ENCODE data around the gene TCAF1. TPM values are rescaled to one million over a fixed set of nuclear protein-coding genes. Genes with fewer than 3 reads are reported as not detected.

Gene TCAF1
- 76.6 and 100 TPM in 2 replicates for total RNA-seq

DNA sequence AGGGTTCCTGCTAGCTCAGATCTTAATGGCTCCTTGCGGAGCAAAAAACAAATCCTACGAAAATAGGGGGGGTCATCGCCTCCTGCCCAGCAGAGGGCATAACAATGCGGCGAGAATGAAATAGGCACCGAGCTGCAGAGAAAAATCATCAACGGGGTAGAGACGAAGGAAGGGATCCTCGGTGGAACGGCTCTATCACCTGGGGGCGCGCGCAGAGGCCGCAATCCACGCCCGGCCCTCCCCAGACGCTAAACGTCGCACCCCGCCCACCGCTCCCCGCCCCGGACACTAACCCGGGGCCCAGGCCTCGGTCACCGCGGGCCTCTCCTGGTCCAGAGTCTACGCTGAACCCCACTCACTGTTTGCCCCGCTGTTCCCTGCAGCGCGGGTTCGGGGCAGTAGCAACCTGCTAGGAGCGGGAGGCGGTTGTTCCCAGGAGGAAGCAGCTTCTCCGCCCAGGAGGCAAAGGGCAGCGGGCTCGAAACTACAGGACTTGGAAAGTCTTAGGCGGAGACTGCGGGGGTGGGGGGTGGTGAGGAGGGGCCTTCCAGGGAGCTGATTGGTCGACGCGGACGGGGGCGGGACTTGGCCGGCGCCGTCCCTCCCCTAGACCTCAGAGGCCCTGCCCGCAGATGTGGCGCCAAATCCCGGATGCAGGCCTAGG lies at the start of gene TCAF1:
TSS of gene TCAF1 (minus strand) at position 509 of the 664 bp plus-strand sequence. CDS start 25,568 bp downstream, outside the sequence.

DNA sequence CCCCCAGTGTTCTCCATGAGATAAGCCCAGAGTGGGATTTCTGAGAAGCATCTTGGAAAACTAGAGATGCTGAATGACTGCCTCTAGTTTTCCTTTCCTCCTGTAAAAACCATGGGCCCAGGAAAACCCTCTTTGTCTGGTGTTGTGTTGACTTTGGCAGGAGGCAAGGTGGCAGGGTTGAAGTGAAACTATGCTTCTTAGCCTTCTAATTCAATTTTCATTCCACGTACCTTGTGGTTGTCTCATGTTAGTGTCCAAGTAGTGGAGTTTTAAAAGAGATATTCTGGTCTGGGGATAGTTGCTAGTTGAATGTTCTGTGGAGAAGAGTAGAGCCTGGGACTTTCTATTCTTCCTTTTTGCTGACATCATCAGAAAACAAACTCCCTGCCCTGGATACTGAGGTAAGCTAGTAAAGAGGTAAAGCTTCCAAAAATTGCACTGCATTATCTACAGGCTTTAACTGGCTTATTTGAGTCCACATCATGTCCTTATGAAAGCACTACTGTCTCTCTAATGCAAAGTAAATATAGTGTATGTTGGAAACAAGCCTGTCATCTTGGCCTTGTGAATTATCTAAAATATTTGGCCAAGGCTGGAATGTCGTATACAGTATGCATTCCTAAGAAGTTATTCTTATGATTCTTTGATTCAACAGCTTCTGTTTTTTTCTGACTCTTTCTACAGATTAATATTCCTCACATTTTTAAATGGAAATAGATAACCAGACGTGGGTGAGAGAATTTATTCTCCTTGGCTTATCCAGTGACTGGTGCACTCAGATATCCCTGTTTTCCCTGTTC lies 32.8 kb upstream of the TCAF1 start, which contains the start of gene OR2F2:
TSS of gene OR2F2 (plus strand) at position 708 of the 800 bp plus-strand sequence. CDS start at position 708, 0 bp downstream.

Other genes with a start within 250 kb of the TCAF1 start
- 0.58 and 0.66 TPM in 2 replicates for gene CTAGE6, start 144.5 kb downstream of the TCAF1 start, total RNA-seq
- gene OR2F2, start 33.1 kb upstream of the TCAF1 start, total RNA-seq, result not detected in 2 replicates
- gene OR2F1, start 52.7 kb upstream of the TCAF1 start, total RNA-seq, result under 0.01 TPM in 1 of 2 replicates, not detected in the other
- not detected in 2 replicates for gene OR6B1, start 98.1 kb upstream of the TCAF1 start, total RNA-seq
- not detected in 2 replicates for gene OR2A5, start 146.8 kb upstream of the TCAF1 start, total RNA-seq
- not detected in 2 replicates for gene OR2A25, start 167.6 kb upstream of the TCAF1 start, total RNA-seq
- gene OR2A12, start 184.1 kb upstream of the TCAF1 start, total RNA-seq, result not detected in 2 replicates
- gene OR2A2, start 207.4 kb upstream of the TCAF1 start, total RNA-seq, result not detected in 2 replicates
- not detected in 2 replicates for gene OR2A14, start 221.0 kb upstream of the TCAF1 start, total RNA-seq

Data from smooth muscle cell of trachea (primary cell).